ENCODE results near the gene TPSG1. TPM values are rescaled to one million over a fixed set of nuclear protein-coding genes. Genes with fewer than 3 reads are reported as not detected.

The TPSG1 gene
- total RNA-seq, 1 donor from 2014 or later: not detected

GRCh38 chr16:1175566-1176279, 49.3 kb downstream of the TPSG1 start:
- Mint-ChIP-seq H3K4me3 (no peak overlapping the region), H3K9me3 (no peaks in the 10 kb centered on the region), H3K36me3 (ENCODE audit: low read depth) (no peaks in the 10 kb centered on the region), H3K27ac (no peak overlapping the region), H3K27me3 (ENCODE audit: insufficient read depth) (no peaks in the 10 kb centered on the region), H3K4me1 (ENCODE audit: low read depth) (no peaks in the 10 kb centered on the region)
- intact Hi-C loops (cut with micrococcal nuclease): no loop called here
- DNase-seq (ENCODE audit: low spot score): no peak

DNA sequence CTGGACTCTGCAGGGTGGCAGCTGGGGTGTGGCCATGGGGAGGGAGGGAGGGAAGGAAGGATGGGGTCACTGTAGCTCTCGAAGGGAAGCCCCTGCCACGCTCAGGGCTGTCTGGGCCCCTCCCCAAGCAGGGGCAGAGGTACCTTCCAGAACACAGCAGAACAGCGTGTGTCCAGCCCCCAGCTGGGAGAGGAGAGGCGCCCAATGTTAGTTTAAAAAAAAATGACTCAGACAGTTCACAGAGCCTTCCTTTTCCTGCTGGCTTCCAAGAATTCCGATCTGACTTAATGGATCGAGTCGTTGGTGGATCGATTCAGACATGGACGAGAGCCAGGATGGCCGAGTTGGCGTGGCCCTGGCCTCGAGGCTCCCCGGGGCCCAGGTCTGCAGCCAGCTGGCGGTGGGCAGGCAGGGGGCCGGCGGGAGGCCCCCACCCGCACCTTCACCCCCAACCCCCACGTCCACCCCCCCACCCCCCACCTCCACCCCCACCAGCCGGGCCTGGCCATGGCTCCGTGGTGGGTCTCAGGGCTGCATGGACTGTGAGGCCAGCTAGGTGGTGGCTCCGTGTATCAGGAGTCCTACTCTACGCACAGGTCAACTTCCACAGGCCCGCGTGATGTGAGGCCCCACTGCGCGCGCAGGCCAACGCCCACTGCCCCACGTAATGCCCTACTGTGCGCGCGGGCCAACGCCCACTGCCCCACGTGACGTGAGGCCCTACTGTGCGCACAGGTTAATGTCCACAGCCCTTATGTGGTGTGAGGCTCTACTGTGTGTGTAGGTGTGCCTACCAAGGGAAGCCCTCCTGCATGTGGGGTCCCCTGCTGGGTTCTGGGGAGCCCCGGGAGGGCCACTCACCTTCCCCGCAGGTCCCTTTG, 50.4 kb downstream of the TPSG1 start:
- no peak overlapping the region for H3K27ac Mint-ChIP-seq
- H3K9me3 Mint-ChIP-seq: no peaks in the 10 kb centered on the region
- no peak overlapping the region for H3K4me3 Mint-ChIP-seq
- no peaks in the 10 kb centered on the region for H3K4me1 Mint-ChIP-seq (ENCODE audit: low read depth)
- no peaks in the 10 kb centered on the region for H3K27me3 Mint-ChIP-seq (ENCODE audit: insufficient read depth)
- intact Hi-C loops (cut with micrococcal nuclease): no loop called here
- no peak for DNase-seq (ENCODE audit: low spot score)
- H3K36me3 Mint-ChIP-seq (ENCODE audit: low read depth): no peaks in the 10 kb centered on the region

- intact Hi-C loops (cut with micrococcal nuclease): no loop called here
- Mint-ChIP-seq H3K9me3 (no peaks in the 10 kb centered on the region), H3K4me1 (ENCODE audit: low read depth) (no peaks in the 10 kb centered on the region), H3K27ac (no peak overlapping the region), H3K4me3 (no peak overlapping the region), H3K27me3 (ENCODE audit: insufficient read depth) (no peaks in the 10 kb centered on the region), H3K36me3 (ENCODE audit: low read depth) (no peaks in the 10 kb centered on the region)
- no peak for DNase-seq (ENCODE audit: low spot score)
Observed at GRCh38 chr16:1173788-1174451, 51.1 kb downstream of the TPSG1 start.

GRCh38 chr16:1172651-1173050, 52.4 kb downstream of the TPSG1 start:
- no peak overlapping the region for H3K4me3 Mint-ChIP-seq
- no peaks in the 10 kb centered on the region for H3K36me3 Mint-ChIP-seq (ENCODE audit: low read depth)
- H3K9me3 Mint-ChIP-seq: no peaks in the 10 kb centered on the region
- intact Hi-C loops (cut with micrococcal nuclease): no loop called here
- H3K27me3 Mint-ChIP-seq (ENCODE audit: insufficient read depth): no peaks in the 10 kb centered on the region
- H3K4me1 Mint-ChIP-seq (ENCODE audit: low read depth): no peaks in the 10 kb centered on the region
- no peak overlapping the region for H3K27ac Mint-ChIP-seq
- no peak for DNase-seq (ENCODE audit: low spot score)

DNA sequence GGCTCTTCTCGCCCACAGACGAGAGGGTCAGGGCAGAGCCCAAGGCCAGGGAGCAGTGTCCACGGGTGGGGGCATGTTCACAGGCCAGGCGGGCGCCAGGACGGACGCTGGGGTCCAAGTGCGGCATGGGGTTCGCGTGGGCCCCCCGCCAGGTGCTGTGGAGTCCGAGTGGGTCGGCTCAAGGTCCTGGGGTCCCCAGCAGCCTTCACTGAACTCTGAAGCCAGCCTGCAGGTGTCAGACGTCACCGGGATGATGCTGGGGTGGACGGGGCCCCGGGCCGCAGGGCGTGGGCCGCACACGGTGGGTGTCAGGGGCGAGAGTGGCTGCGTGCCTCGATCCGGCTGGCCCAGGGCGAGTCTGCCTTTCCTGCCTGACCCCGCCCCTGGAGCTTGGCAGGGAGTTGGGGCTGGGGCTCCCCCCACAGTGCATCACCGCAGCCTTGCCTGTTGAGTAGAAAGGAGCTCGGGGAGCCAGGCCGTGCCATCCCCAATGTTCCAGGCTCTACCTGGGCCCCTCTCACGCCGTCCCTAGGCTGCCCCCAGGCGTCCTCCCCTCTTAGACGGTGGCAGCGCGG, 53.1 kb downstream of the TPSG1 start:
- no peaks in the 10 kb centered on the region for H3K27me3 Mint-ChIP-seq (ENCODE audit: insufficient read depth)
- H3K4me3 Mint-ChIP-seq: no peak overlapping the region
- no peak overlapping the region for H3K27ac Mint-ChIP-seq
- H3K4me1 Mint-ChIP-seq (ENCODE audit: low read depth): no peaks in the 10 kb centered on the region
- no peaks in the 10 kb centered on the region for H3K36me3 Mint-ChIP-seq (ENCODE audit: low read depth)
- DNase-seq (ENCODE audit: low spot score): no peak
- no peaks in the 10 kb centered on the region for H3K9me3 Mint-ChIP-seq
- intact Hi-C loops (cut with micrococcal nuclease): no loop called here

Other genes with a start within 250 kb of the TPSG1 start
- gene SOX8, start 243.5 kb downstream of the TPSG1 start, total RNA-seq: 0.47 and 0.61 TPM in 2 replicates
- not detected in 2 replicates for gene SSTR5, start 152.5 kb downstream of the TPSG1 start, total RNA-seq
- gene C1QTNF8, start 129.0 kb downstream of the TPSG1 start, total RNA-seq: not detected in 2 replicates
- gene CACNA1H, start 72.2 kb downstream of the TPSG1 start, total RNA-seq: 0.12 and 0.18 TPM in 2 replicates
- gene TPSB2, start 4.9 kb upstream of the TPSG1 start, total RNA-seq: not detected in 2 replicates
- gene TPSAB1, start 15.4 kb upstream of the TPSG1 start, total RNA-seq: not detected in 2 replicates
- gene TPSD1, start 30.8 kb upstream of the TPSG1 start, total RNA-seq: not detected in 2 replicates
- gene UBE2I, start 84.4 kb upstream of the TPSG1 start, total RNA-seq: 257 TPM in 2 replicates
- gene BAIAP3, start 108.4 kb upstream of the TPSG1 start, total RNA-seq: 0.07 and 0.18 TPM in 2 replicates
- 87.4 and 89.4 TPM in 2 replicates for gene TSR3, start 126.6 kb upstream of the TPSG1 start, total RNA-seq
- 21.4 and 22.5 TPM in 2 replicates for gene GNPTG, start 126.7 kb upstream of the TPSG1 start, total RNA-seq
- gene UNKL, start 189.4 kb upstream of the TPSG1 start, total RNA-seq: 42.7 and 46.1 TPM in 2 replicates
- 22.6 and 23.4 TPM in 2 replicates for gene UQCC4, start 195.5 kb upstream of the TPSG1 start, total RNA-seq
- not detected in 2 replicates for gene PERCC1, start 205.8 kb upstream of the TPSG1 start, total RNA-seq
- 0.44 and 2.0 TPM in 2 replicates for gene CCDC154, start 219.3 kb upstream of the TPSG1 start, total RNA-seq
- 61.7 and 68.7 TPM in 2 replicates for gene CLCN7, start 249.8 kb upstream of the TPSG1 start, total RNA-seq